ENCODE results near the gene C10orf95. TPM values are rescaled to one million over a fixed set of nuclear protein-coding genes. Genes with fewer than 3 reads are reported as not detected.
A peak's percentile ranks its signal among the peaks of the same experiment; 100 is the strongest.

The C10orf95 gene
- total and polyA plus RNA-seq, 2 of the 13 experiments (the other 11 are each of a cell fraction or from before 2014, with no cell fraction given): 0.05 to 0.07 TPM

GRCh38 chr10:102476466-102477141, 25.3 kb upstream of the C10orf95 start:
- H3K36me3 ChIP-seq (replicated peaks in 1 of 2; ENCODE audit: control insufficient read depth in 1 of 2, insufficient read depth in 2 of 2, low read length in 2 of 2): peaks cover 8 to 14% of the 10 kb centered on the region in 2 experiments; a peak in 4 of 5 replicates
- ATAC-seq: no peak
- BruUV-seq (replicated peaks): no TSS peak

GRCh38 chr10:102475451-102476040, 24.2 kb upstream of the C10orf95 start:
- 98% methylated on average over 9 of the region's 9 CpGs for WGBS (ENCODE audit: low lambda C conversion rate)
- CTCF ChIA-PET (ENCODE audit: low intra/inter-chr PET ratio, low total read pairs): no interaction called here

More at GRCh38 chr10:102476466-102477141, 25.3 kb upstream of the C10orf95 start:
- POLR2A ChIA-PET: interaction anchor here (1.5 kb wide), 1 partner anchor 13 kb away, joined by 3 read pairs; no protein-coding TSS in a partner anchor
- H3K9me3 ChIP-seq (ENCODE audit: low read length): no peaks in the 10 kb centered on the region
- intact Hi-C loops (cut with micrococcal nuclease; ENCODE audit: unreplicated experiment) (loop anchor here (5.0 kb wide), 1 partner anchor 54 kb away; the partner anchor contains the start of gene FBXL15), in situ Hi-C loops (cut with HindIII; ENCODE audit: extremely low pct_ligation_motif_present, low pct_unique_long_range_greater_than_20kb) (loop anchor here (10.0 kb wide), 1 partner anchor 72 kb away; no protein-coding TSS in a partner anchor)
- WGBS (ENCODE audit: low lambda C conversion rate): 80% methylated on average over 6 of the region's 9 CpGs
- H3K4me3 ChIP-seq (replicated peaks in 1 of 3; ENCODE audit: insufficient read depth in 1 of 3, low read depth in 2 of 3, low read length in 3 of 3): no peak overlapping the region
- H3K4me2 ChIP-seq (ENCODE audit: low read depth, low read length): no peak overlapping the region
- TF ChIP-seq PCBP1 (IDR thresholded peaks at IDR 0.05; ENCODE audit: borderline replicate concordance, low read depth, low read length) (no peak), POLR2G (IDR thresholded peaks at IDR 0.05; ENCODE audit: low read depth, low read length) (peak; percentile 20), ATRX (CRISPR knock-in tag; IDR thresholded peaks at IDR 0.05; ENCODE audit: borderline replicate concordance) (no peak), AGO2 (optimal IDR thresholded peaks at IDR 0.05; ENCODE audit: low read depth, low read length) (peak; percentile 30)
- FAIRE-seq (no peak), DNase-seq (ENCODE audit: low spot score) (no peak)
- no peak overlapping the region for H3K27ac ChIP-seq (ENCODE audit: extremely low read length, insufficient read depth, low read length)
- H3K9ac ChIP-seq (ENCODE audit: insufficient read depth, low read depth, low read length): no peak overlapping the region
- no peaks in the 10 kb centered on the region for H4K20me1 ChIP-seq (ENCODE audit: insufficient read depth, low read length)
- H2AFZ ChIP-seq (ENCODE audit: low read length): no peak overlapping the region
- no peaks in the 10 kb centered on the region for H3K4me1 ChIP-seq (ENCODE audit: insufficient read depth, low read length)
- CTCF ChIA-PET (ENCODE audit: low intra/inter-chr PET ratio, low total read pairs): no interaction called here
- H3K79me2 ChIP-seq (ENCODE audit: insufficient read depth, low read length): no peaks in the 10 kb centered on the region
- H3K27me3 ChIP-seq (ENCODE audit: control insufficient read depth in 1 of 2, insufficient read depth in 2 of 2, low read length in 2 of 2): no peaks in the 10 kb centered on the region

More at GRCh38 chr10:102475451-102476040, 24.2 kb upstream of the C10orf95 start:
- POLR2A ChIA-PET: interaction anchor here (1.7 kb wide), 1 partner anchor 12 kb away, joined by 3 read pairs; no protein-coding TSS in a partner anchor
- ATAC-seq: no peak
- Histone ChIP-seq H3K4me2 (ENCODE audit: low read depth, low read length) (no peak overlapping the region), H3K27ac (ENCODE audit: extremely low read length, insufficient read depth, low read length) (no peak overlapping the region), H3K27me3 (ENCODE audit: control insufficient read depth in 1 of 2, insufficient read depth in 2 of 2, low read length in 2 of 2) (no peaks in the 10 kb centered on the region), H3K9ac (ENCODE audit: insufficient read depth, low read depth, low read length) (no peak overlapping the region), H3K9me3 (ENCODE audit: low read length) (no peaks in the 10 kb centered on the region), H3K36me3 (replicated peaks in 1 of 2; ENCODE audit: control insufficient read depth in 1 of 2, insufficient read depth in 2 of 2, low read length in 2 of 2) (peaks cover 3% of the 10 kb centered on the region in 2 experiments; a peak in 2 of 5 replicates), H3K4me3 (replicated peaks in 1 of 3; ENCODE audit: insufficient read depth in 1 of 3, low read depth in 2 of 3, low read length in 3 of 3) (no peak overlapping the region), H4K20me1 (ENCODE audit: insufficient read depth, low read length) (no peaks in the 10 kb centered on the region), H2AFZ (ENCODE audit: low read length) (no peak overlapping the region), H3K4me1 (ENCODE audit: insufficient read depth, low read length) (no peaks in the 10 kb centered on the region), H3K79me2 (ENCODE audit: insufficient read depth, low read length) (no peaks in the 10 kb centered on the region)
- FAIRE-seq: no peak
- BruUV-seq (replicated peaks): no TSS peak
- TF ChIP-seq AGO2 (optimal IDR thresholded peaks at IDR 0.05; ENCODE audit: low read depth, low read length) (peak; percentile 64), POLR2A (IDR thresholded peaks at IDR 0.05; ENCODE audit: insufficient read depth in 1 of 2, low read depth in 2 of 2, low read length in 2 of 2) (no peak)
- intact Hi-C loops (cut with micrococcal nuclease; ENCODE audit: unreplicated experiment) (loop anchor here (2.0 to 5.0 kb wide), 2 partner anchors 27 to 53 kb away; partner anchors contain the start of gene FBXL15), in situ Hi-C loops (cut with HindIII; ENCODE audit: extremely low pct_ligation_motif_present, low pct_unique_long_range_greater_than_20kb) (loop anchor here (10.0 kb wide), 1 partner anchor 71 kb away; no protein-coding TSS in a partner anchor)
- DNase-seq (ENCODE audit: low spot score): no peak
